ENCODE results near the gene RNLS. TPM values are rescaled to one million over a fixed set of nuclear protein-coding genes. Genes with fewer than 3 reads are reported as not detected.

The RNLS gene
- total RNA-seq, 1 experiment from 2014 or later = 8.7 TPM

DNA sequence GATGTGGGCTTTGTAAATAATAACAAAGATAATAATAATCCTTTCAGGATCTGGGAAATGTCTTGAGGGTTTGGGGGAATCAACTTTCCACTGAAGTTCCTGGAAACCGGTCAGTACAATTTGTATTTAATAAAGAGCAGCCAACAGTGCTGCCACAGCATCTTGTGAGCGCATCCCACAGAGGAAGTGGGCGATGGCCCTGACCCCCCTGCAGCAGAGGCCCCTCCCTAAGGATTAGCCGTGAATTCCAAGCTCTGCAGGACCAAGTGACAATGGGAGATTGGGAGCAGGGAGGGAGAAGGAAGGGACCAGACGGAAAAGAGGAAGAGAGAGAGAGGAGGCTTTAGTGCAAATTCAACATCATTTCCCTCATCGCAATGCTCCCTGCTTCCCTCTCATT, 349.2 kb downstream of the RNLS start:
- POLR2A ChIA-PET = no interaction called here
- ATAC-seq = peak; percentile 47
- H3K36me3 Mint-ChIP-seq = no peaks in the 10 kb centered on the region
- no peak overlapping the region for H3K27ac Mint-ChIP-seq
- TF ChIP-seq, protein P1, sequence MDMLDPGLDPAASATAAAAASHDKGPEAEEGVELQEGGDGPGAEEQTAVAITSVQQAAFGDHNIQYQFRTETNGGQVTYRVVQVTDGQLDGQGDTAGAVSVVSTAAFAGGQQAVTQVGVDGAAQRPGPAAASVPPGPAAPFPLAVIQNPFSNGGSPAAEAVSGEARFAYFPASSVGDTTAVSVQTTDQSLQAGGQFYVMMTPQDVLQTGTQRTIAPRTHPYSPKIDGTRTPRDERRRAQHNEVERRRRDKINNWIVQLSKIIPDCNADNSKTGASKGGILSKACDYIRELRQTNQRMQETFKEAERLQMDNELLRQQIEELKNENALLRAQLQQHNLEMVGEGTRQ (CRISPR knock-in tag; IDR thresholded peaks at IDR 0.05) = no peak
- TF ChIP-seq ZNF281 (CRISPR knock-in tag; IDR thresholded peaks at IDR 0.05) (no peak), HMGA2 (CRISPR knock-in tag; IDR thresholded peaks at IDR 0.05) (no peak), SMAD4 (CRISPR knock-in tag; IDR thresholded peaks at IDR 0.05) (no peak), ATF2 (CRISPR knock-in tag; IDR thresholded peaks at IDR 0.05; ENCODE audit: borderline replicate concordance, low read depth) (no peak), ZNF416 (CRISPR knock-in tag; IDR thresholded peaks at IDR 0.05) (no peak)
- TF ChIP-seq, protein P2, sequence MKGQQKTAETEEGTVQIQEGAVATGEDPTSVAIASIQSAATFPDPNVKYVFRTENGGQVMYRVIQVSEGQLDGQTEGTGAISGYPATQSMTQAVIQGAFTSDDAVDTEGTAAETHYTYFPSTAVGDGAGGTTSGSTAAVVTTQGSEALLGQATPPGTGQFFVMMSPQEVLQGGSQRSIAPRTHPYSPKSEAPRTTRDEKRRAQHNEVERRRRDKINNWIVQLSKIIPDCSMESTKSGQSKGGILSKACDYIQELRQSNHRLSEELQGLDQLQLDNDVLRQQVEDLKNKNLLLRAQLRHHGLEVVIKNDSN (CRISPR knock-in tag; IDR thresholded peaks at IDR 0.05) = no peak
- TF ChIP-seq, protein P3, sequence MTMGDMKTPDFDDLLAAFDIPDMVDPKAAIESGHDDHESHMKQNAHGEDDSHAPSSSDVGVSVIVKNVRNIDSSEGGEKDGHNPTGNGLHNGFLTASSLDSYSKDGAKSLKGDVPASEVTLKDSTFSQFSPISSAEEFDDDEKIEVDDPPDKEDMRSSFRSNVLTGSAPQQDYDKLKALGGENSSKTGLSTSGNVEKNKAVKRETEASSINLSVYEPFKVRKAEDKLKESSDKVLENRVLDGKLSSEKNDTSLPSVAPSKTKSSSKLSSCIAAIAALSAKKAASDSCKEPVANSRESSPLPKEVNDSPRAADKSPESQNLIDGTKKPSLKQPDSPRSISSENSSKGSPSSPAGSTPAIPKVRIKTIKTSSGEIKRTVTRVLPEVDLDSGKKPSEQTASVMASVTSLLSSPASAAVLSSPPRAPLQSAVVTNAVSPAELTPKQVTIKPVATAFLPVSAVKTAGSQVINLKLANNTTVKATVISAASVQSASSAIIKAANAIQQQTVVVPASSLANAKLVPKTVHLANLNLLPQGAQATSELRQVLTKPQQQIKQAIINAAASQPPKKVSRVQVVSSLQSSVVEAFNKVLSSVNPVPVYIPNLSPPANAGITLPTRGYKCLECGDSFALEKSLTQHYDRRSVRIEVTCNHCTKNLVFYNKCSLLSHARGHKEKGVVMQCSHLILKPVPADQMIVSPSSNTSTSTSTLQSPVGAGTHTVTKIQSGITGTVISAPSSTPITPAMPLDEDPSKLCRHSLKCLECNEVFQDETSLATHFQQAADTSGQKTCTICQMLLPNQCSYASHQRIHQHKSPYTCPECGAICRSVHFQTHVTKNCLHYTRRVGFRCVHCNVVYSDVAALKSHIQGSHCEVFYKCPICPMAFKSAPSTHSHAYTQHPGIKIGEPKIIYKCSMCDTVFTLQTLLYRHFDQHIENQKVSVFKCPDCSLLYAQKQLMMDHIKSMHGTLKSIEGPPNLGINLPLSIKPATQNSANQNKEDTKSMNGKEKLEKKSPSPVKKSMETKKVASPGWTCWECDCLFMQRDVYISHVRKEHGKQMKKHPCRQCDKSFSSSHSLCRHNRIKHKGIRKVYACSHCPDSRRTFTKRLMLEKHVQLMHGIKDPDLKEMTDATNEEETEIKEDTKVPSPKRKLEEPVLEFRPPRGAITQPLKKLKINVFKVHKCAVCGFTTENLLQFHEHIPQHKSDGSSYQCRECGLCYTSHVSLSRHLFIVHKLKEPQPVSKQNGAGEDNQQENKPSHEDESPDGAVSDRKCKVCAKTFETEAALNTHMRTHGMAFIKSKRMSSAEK (CRISPR knock-in tag; IDR thresholded peaks at IDR 0.05; ENCODE audit: borderline replicate concordance) = no peak
- TF ChIP-seq, protein P4, sequence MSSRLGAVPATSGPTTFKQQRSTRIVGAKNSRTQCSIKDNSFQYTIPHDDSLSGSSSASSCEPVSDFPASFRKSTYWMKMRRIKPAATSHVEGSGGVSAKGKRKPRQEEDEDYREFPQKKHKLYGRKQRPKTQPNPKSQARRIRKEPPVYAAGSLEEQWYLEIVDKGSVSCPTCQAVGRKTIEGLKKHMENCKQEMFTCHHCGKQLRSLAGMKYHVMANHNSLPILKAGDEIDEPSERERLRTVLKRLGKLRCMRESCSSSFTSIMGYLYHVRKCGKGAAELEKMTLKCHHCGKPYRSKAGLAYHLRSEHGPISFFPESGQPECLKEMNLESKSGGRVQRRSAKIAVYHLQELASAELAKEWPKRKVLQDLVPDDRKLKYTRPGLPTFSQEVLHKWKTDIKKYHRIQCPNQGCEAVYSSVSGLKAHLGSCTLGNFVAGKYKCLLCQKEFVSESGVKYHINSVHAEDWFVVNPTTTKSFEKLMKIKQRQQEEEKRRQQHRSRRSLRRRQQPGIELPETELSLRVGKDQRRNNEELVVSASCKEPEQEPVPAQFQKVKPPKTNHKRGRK (CRISPR knock-in tag; IDR thresholded peaks at IDR 0.05; ENCODE audit: borderline replicate concordance) = no peak
- peaks cover 9% of the 10 kb centered on the region for H3K9me3 Mint-ChIP-seq
- no peaks in the 10 kb centered on the region for H3K27me3 Mint-ChIP-seq (ENCODE audit: low read depth)
- CTCF ChIA-PET = interaction anchor here (0.5 kb wide), 1 partner anchor 153 kb away, joined by 5 read pairs; no protein-coding TSS in a partner anchor
- peaks cover 8% of the 10 kb centered on the region for H3K4me1 Mint-ChIP-seq
- H3K4me3 Mint-ChIP-seq = no peak overlapping the region
- DNase-seq (ENCODE audit: low spot score) = no peak

GRCh38 chr10:88232983-88233543, 350.1 kb downstream of the RNLS start:
- POLR2A ChIA-PET = no interaction called here
- Mint-ChIP-seq H3K4me1 (peaks cover 8% of the 10 kb centered on the region), H3K9me3 (peaks cover 9% of the 10 kb centered on the region), H3K27ac (no peak overlapping the region), H3K27me3 (ENCODE audit: low read depth) (no peaks in the 10 kb centered on the region), H3K4me3 (no peak overlapping the region), H3K36me3 (no peaks in the 10 kb centered on the region)
- CTCF ChIA-PET = no interaction called here
- TF ChIP-seq FOXK1 (CRISPR knock-in tag; IDR thresholded peaks at IDR 0.05) (no peak), ZNF219 (CRISPR knock-in tag; IDR thresholded peaks at IDR 0.05; ENCODE audit: borderline replicate concordance) (no peak), CDX4 (CRISPR knock-in tag; IDR thresholded peaks at IDR 0.05; ENCODE audit: borderline replicate concordance) (no peak), MXD4 (CRISPR knock-in tag; IDR thresholded peaks at IDR 0.05; ENCODE audit: borderline replicate concordance) (no peak)
- TF ChIP-seq, protein P5, sequence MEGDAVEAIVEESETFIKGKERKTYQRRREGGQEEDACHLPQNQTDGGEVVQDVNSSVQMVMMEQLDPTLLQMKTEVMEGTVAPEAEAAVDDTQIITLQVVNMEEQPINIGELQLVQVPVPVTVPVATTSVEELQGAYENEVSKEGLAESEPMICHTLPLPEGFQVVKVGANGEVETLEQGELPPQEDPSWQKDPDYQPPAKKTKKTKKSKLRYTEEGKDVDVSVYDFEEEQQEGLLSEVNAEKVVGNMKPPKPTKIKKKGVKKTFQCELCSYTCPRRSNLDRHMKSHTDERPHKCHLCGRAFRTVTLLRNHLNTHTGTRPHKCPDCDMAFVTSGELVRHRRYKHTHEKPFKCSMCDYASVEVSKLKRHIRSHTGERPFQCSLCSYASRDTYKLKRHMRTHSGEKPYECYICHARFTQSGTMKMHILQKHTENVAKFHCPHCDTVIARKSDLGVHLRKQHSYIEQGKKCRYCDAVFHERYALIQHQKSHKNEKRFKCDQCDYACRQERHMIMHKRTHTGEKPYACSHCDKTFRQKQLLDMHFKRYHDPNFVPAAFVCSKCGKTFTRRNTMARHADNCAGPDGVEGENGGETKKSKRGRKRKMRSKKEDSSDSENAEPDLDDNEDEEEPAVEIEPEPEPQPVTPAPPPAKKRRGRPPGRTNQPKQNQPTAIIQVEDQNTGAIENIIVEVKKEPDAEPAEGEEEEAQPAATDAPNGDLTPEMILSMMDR (IDR thresholded peaks at IDR 0.05) = no peak
- DNase-seq (ENCODE audit: low spot score) (no peak), ATAC-seq (no peak)

Data from WTC11 (cell line).